Hepatocyte (in vitro differentiated cells): ENCODE data around the gene NPDC1.

ENCODE experiments used
- EZH2 ChIP-seq: fragments of 200-600 bp; sonication (generic); IDR thresholded peaks from 2 replicates; pipeline ENCODE4 v1.6.1; 2016; ENCODE audit warnings: antibody characterized with exemption, mild to moderate bottlenecking, borderline replicate concordance
- EZH2phosphoT487 ChIP-seq: fragments of 200-600 bp; sonication (generic); IDR thresholded peaks from one replicate; pipeline ENCODE4 v1.6.1; 2018; ENCODE audit warnings: antibody characterized with exemption, mild to moderate bottlenecking, low read depth, moderate library complexity; ENCODE audit not compliant: unreplicated experiment, severe bottlenecking
- TF ChIP-seq, protein P1 (sequence below): fragments of 200-600 bp; sonication (generic); IDR thresholded peaks from 2 replicates; pipeline ENCODE4 v1.5.1; 2016; ENCODE audit warnings: antibody characterized with exemption, mild to moderate bottlenecking; ENCODE audit not compliant: poor library complexity

DNA sequence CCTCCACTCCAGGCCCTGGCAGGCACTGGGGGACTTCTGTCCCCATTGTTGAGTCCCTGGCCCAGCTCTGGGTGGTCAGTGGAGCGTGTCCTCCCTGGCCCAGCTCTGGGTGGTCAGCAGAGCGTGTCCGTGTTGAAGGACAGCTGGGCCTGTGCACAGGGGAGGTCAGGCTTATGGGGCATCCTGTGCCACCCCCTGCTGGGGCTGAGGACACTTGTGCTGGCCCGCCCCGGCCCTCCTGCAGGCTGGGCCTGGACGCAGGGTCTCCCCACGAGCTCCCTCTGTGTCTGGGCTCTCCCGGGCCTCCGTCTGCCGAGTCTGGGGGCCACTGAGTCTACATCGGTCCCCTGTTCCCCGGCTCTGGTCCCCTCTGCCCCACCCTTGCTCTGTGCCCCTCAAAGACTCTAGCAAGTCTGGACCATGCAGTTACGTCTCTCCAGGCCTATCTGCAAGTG lies 38.1 kb downstream of the NPDC1 start:
- TF ChIP-seq EZH2phosphoT487: no peak
- TF ChIP-seq, protein P1, sequence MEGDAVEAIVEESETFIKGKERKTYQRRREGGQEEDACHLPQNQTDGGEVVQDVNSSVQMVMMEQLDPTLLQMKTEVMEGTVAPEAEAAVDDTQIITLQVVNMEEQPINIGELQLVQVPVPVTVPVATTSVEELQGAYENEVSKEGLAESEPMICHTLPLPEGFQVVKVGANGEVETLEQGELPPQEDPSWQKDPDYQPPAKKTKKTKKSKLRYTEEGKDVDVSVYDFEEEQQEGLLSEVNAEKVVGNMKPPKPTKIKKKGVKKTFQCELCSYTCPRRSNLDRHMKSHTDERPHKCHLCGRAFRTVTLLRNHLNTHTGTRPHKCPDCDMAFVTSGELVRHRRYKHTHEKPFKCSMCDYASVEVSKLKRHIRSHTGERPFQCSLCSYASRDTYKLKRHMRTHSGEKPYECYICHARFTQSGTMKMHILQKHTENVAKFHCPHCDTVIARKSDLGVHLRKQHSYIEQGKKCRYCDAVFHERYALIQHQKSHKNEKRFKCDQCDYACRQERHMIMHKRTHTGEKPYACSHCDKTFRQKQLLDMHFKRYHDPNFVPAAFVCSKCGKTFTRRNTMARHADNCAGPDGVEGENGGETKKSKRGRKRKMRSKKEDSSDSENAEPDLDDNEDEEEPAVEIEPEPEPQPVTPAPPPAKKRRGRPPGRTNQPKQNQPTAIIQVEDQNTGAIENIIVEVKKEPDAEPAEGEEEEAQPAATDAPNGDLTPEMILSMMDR: no peak
- TF ChIP-seq EZH2: no peak
